HepG2 (cell line): Measurements from ENCODE around the gene FOXN3. TPM values are rescaled to one million over a fixed set of nuclear protein-coding genes. Genes with fewer than 3 reads are reported as not detected.
A peak's percentile ranks its signal among the peaks of the same experiment; 100 is the strongest.

Experiments used
- GATA4 ChIP-seq: sonication (generic); IDR thresholded peaks from 2 replicates; pipeline ENCODE4 v1.6.1; 2016; ENCODE audit warnings: antibody characterized with exemption, low read depth, borderline replicate concordance
- HMG20A ChIP-seq: IDR thresholded peaks from 2 replicates; pipeline ENCODE4 v1.6.1; 2016; ENCODE audit warnings: borderline replicate concordance
- MED8 ChIP-seq: sonication (generic); formaldehyde crosslinking; IDR thresholded peaks from 2 replicates; pipeline ENCODE4 v1.8.1; 2023; ENCODE audit warnings: mild to moderate bottlenecking, missing genetic modification reagents; ENCODE audit not compliant: insufficient replicate concordance
- SATB2 ChIP-seq: sonication (generic); formaldehyde crosslinking; IDR thresholded peaks from 2 replicates; pipeline ENCODE4 v1.5.0; 2020; ENCODE audit warnings: missing genetic modification reagents
- ZHX2 ChIP-seq, 2 experiments: sonication (generic) in 1 of 2; formaldehyde crosslinking in 1 of 2; IDR thresholded peaks; 2 replicates each; pipeline versions ENCODE4 v1.6.1 to v1.9.0; 2014 to 2022; ENCODE audit warnings: antibody characterized with exemption in 1 of 2, borderline replicate concordance in 1 of 2, inconsistent platforms in 1 of 2, low read depth in 1 of 2, missing genetic modification reagents in 1 of 2
- ZMYM3 ChIP-seq: sonication (generic); formaldehyde crosslinking; IDR thresholded peaks from 2 replicates; pipeline ENCODE4 v1.5.1; 2020; ENCODE audit warnings: mild to moderate bottlenecking, missing genetic modification reagents
- ZNF138 ChIP-seq: sonication (generic); formaldehyde crosslinking; IDR thresholded peaks from 2 replicates; pipeline ENCODE4 v1.5.0; 2020; ENCODE audit warnings: mild to moderate bottlenecking, low read depth, missing genetic modification reagents
- ZNF558 ChIP-seq: sonication (generic); formaldehyde crosslinking; IDR thresholded peaks from 2 replicates; pipeline ENCODE4 v1.9.0; 2022; ENCODE audit warnings: mild to moderate bottlenecking, missing genetic modification reagents, borderline replicate concordance
- ZNF749 ChIP-seq: sonication (generic); formaldehyde crosslinking; IDR thresholded peaks from 2 replicates; pipeline ENCODE4 v1.8.0; 2022; ENCODE audit warnings: mild to moderate bottlenecking, missing genetic modification reagents, moderate library complexity, borderline replicate concordance
- ZNF775 ChIP-seq: sonication (generic); formaldehyde crosslinking; IDR thresholded peaks from 2 replicates; pipeline ENCODE4 v1.4.0; 2020; ENCODE audit warnings: missing genetic modification reagents, mild to moderate bottlenecking, moderate library complexity, borderline replicate concordance
- ZSCAN30 ChIP-seq: sonication (generic); formaldehyde crosslinking; IDR thresholded peaks from 2 replicates; pipeline ENCODE4 v1.5.0; 2020; ENCODE audit warnings: mild to moderate bottlenecking, missing genetic modification reagents
- polyA plus RNA-seq, 8 experiments: library from polyadenylated mRNA; depleted of rRNA in 3 of 8; stranded (reverse) in 7 of 8; unstranded in 1 of 8; fragments of >200 nt; fragmentation: Illumina TruSeq in 4 of 8; extraction: Trizol in 4 of 8; gene quantifications; 2 replicates each; pipeline versions ENCODE4 v1.2.1 to v1.2.3, GENCODE V29; 2011 to 2016; ENCODE audit warnings: low read depth in 4 of 8, missing spikeins in 1 of 8, mixed read lengths in 1 of 8; ENCODE audit not compliant: insufficient read depth in 1 of 8
- total RNA-seq, 5 experiments: library from RNA; depleted of rRNA; stranded (reverse); fragments of >200 nt; fragmentation: Illumina TruSeq; extraction: Trizol; gene quantifications; 2 replicates each; pipeline ENCODE4 v1.2.3, GENCODE V29; 2016; ENCODE audit warnings: low read depth in 1 of 5
- TF ChIP-seq, protein P1 (sequence below): sonication (generic); formaldehyde crosslinking; IDR thresholded peaks from 2 replicates; pipeline ENCODE4 v1.8.1; 2023; ENCODE audit warnings: mild to moderate bottlenecking, missing genetic modification reagents
- TF ChIP-seq, protein P2 (sequence below): sonication (generic); formaldehyde crosslinking; IDR thresholded peaks from 2 replicates; pipeline ENCODE4 v1.5.0; 2020; ENCODE audit warnings: mild to moderate bottlenecking, low read depth, missing genetic modification reagents, borderline replicate concordance
- TF ChIP-seq, protein P3 (sequence below): IDR thresholded peaks from 2 replicates; pipeline ENCODE4 v1.6.1; 2016; ENCODE audit warnings: missing genetic modification reagents, missing compliant biosample characterization
- TF ChIP-seq, protein P4 (sequence below): sonication (generic); formaldehyde crosslinking; IDR thresholded peaks from 2 replicates; pipeline ENCODE4 v1.4.0; 2020; ENCODE audit warnings: missing genetic modification reagents, mild to moderate bottlenecking, borderline replicate concordance

FOXN3 gene
- total and polyA plus RNA-seq, 2 of the 13 experiments (the other 11 are each of a cell fraction or from before 2014, with no cell fraction given): 32.4 to 70.2 TPM

GRCh38 chr14:89351516-89352404, 65.3 kb downstream of the FOXN3 start (continued):
- TF ChIP-seq ZHX2 (IDR thresholded peaks at IDR 0.05; ENCODE audit: low read depth): 0 out of 2 replicates have a peak, but pooled peaks have one; percentile 8
- no peak; the same call in 1 of the 2 replicates for TF ChIP-seq ZHX2 (CRISPR knock-in tag; IDR thresholded peaks at IDR 0.05; ENCODE audit: borderline replicate concordance)
- 0 out of 2 replicates have a peak, but pooled peaks have one; percentile 11 for TF ChIP-seq ZMYM3
- TF ChIP-seq, protein P1, sequence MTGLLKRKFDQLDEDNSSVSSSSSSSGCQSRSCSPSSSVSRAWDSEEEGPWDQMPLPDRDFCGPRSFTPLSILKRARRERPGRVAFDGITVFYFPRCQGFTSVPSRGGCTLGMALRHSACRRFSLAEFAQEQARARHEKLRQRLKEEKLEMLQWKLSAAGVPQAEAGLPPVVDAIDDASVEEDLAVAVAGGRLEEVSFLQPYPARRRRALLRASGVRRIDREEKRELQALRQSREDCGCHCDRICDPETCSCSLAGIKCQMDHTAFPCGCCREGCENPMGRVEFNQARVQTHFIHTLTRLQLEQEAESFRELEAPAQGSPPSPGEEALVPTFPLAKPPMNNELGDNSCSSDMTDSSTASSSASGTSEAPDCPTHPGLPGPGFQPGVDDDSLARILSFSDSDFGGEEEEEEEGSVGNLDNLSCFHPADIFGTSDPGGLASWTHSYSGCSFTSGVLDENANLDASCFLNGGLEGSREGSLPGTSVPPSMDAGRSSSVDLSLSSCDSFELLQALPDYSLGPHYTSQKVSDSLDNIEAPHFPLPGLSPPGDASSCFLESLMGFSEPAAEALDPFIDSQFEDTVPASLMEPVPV (CRISPR knock-in tag): peak; percentile 74; the same call in 1 of the 2 replicates
- TF ChIP-seq SATB2 (CRISPR knock-in tag): no peak
- peak; percentile 91 for TF ChIP-seq HMG20A (CRISPR knock-in tag)
- TF ChIP-seq, protein P2, sequence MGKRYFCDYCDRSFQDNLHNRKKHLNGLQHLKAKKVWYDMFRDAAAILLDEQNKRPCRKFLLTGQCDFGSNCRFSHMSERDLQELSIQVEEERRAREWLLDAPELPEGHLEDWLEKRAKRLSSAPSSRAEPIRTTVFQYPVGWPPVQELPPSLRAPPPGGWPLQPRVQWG (CRISPR knock-in tag): no peak
- no peak for TF ChIP-seq ZNF138 (CRISPR knock-in tag)
- TF ChIP-seq ZNF558 (CRISPR knock-in tag): no peak
- TF ChIP-seq, protein P3, sequence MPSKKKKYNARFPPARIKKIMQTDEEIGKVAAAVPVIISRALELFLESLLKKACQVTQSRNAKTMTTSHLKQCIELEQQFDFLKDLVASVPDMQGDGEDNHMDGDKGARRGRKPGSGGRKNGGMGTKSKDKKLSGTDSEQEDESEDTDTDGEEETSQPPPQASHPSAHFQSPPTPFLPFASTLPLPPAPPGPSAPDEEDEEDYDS (CRISPR knock-in tag): peak; percentile 38
- TF ChIP-seq MED8 (CRISPR knock-in tag): peak; percentile 99
- 0 out of 2 replicates have a peak, but pooled peaks have one; percentile 36 for TF ChIP-seq ZNF749 (CRISPR knock-in tag)
- TF ChIP-seq GATA4: peak; percentile 97
- 0 out of 2 replicates have a peak, but pooled peaks have one; percentile 74 for TF ChIP-seq ZSCAN30 (CRISPR knock-in tag)
- TF ChIP-seq ZNF775: no peak
- TF ChIP-seq, protein P4, sequence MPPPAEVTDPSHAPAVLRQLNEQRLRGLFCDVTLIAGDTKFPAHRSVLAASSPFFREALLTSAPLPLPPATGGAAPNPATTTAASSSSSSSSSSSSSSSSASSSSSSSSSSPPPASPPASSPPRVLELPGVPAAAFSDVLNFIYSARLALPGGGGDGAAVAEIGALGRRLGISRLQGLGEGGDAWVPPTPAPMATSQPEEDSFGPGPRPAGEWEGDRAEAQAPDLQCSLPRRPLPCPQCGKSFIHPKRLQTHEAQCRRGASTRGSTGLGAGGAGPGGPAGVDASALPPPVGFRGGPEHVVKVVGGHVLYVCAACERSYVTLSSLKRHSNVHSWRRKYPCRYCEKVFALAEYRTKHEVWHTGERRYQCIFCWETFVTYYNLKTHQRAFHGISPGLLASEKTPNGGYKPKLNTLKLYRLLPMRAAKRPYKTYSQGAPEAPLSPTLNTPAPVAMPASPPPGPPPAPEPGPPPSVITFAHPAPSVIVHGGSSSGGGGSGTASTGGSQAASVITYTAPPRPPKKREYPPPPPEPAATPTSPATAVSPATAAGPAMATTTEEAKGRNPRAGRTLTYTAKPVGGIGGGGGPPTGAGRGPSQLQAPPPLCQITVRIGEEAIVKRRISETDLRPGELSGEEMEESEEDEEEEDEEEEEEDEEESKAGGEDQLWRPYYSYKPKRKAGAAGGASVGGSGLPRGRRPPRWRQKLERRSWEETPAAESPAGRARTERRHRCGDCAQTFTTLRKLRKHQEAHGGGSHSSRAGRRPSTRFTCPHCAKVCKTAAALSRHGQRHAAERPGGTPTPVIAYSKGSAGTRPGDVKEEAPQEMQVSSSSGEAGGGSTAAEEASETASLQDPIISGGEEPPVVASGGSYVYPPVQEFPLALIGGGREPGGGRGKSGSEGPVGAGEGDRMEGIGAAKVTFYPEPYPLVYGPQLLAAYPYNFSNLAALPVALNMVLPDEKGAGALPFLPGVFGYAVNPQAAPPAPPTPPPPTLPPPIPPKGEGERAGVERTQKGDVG (CRISPR knock-in tag): peak; percentile 91
